AG04450 (cell line): ENCODE measurements around the gene GOLGA8J. TPM values are rescaled to one million over a fixed set of nuclear protein-coding genes. Genes with fewer than 3 reads are reported as not detected.
A peak's percentile ranks its signal among the peaks of the same experiment; 100 is the strongest.

ENCODE experiments used
- CTCF ChIA-PET: fragments of 300-600, 350-600 bp; formaldehyde crosslinking; extraction: SDS; loops from one replicate; lab custom pipeline; 2022; ENCODE audit warnings: antibody characterized with exemption, inconsistent platforms; lab: Charles Lee
- POLR2A ChIA-PET: fragments of 350-600 bp; formaldehyde crosslinking; extraction: SDS; loops from one replicate; lab custom pipeline; 2021; ENCODE audit warnings: antibody characterized with exemption, inconsistent platforms; lab: Yijun Ruan, JAX
- DNase-seq: peaks from one replicate; pipeline ENCODE4 v3.0.0-alpha.2; 2011; ENCODE audit warnings: low read depth, low spot score
- H3K27ac ChIP-seq: one replicate; pipeline ENCODE4 v1.5.1; 2012; ENCODE audit warnings: low read depth, low read length, control low read depth
- H3K27me3 ChIP-seq: one replicate; pipeline ENCODE4 v1.6.0; 2012; ENCODE audit warnings: low read length; ENCODE audit not compliant: control insufficient read depth, insufficient read depth
- H3K4me3 ChIP-seq: 2 replicates; pipeline ENCODE4 v1.5.1; 2011; ENCODE audit warnings: mild to moderate bottlenecking, low read depth, low read length, control low read depth
- H3K9me3 ChIP-seq: 2 replicates; pipeline ENCODE4 v1.5.1; 2012; ENCODE audit warnings: low read length; ENCODE audit not compliant: control insufficient read depth, insufficient read depth
- polyA plus RNA-seq: library from polyadenylated mRNA; depleted of rRNA; stranded (reverse); fragments of >200 nt; gene quantifications from 2 replicates; pipeline ENCODE4 v1.2.3, GENCODE V29; 2011
- TF ChIP-seq, protein P1 (sequence below): IDR thresholded peaks from 2 replicates; pipeline ENCODE4 v1.5.1; 2011; ENCODE audit warnings: low read depth, low read length, control low read depth, inconsistent platforms

GOLGA8J gene
- polyA plus RNA-seq, 1 experiment: not detected

- TF ChIP-seq, protein P1, sequence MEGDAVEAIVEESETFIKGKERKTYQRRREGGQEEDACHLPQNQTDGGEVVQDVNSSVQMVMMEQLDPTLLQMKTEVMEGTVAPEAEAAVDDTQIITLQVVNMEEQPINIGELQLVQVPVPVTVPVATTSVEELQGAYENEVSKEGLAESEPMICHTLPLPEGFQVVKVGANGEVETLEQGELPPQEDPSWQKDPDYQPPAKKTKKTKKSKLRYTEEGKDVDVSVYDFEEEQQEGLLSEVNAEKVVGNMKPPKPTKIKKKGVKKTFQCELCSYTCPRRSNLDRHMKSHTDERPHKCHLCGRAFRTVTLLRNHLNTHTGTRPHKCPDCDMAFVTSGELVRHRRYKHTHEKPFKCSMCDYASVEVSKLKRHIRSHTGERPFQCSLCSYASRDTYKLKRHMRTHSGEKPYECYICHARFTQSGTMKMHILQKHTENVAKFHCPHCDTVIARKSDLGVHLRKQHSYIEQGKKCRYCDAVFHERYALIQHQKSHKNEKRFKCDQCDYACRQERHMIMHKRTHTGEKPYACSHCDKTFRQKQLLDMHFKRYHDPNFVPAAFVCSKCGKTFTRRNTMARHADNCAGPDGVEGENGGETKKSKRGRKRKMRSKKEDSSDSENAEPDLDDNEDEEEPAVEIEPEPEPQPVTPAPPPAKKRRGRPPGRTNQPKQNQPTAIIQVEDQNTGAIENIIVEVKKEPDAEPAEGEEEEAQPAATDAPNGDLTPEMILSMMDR: no peak
- ChIA-PET CTCF (no interaction called here), POLR2A (no interaction called here)
- no peak overlapping the region for H3K27ac ChIP-seq
- no peaks in the 10 kb centered on the region for H3K27me3 ChIP-seq
- no peaks in the 10 kb centered on the region for H3K9me3 ChIP-seq
- H3K4me3 ChIP-seq: no peak overlapping the region
- no peak for DNase-seq
Measured at GRCh38 chr15:30063835-30064546, 18.8 kb upstream of the GOLGA8J start.

DNA sequence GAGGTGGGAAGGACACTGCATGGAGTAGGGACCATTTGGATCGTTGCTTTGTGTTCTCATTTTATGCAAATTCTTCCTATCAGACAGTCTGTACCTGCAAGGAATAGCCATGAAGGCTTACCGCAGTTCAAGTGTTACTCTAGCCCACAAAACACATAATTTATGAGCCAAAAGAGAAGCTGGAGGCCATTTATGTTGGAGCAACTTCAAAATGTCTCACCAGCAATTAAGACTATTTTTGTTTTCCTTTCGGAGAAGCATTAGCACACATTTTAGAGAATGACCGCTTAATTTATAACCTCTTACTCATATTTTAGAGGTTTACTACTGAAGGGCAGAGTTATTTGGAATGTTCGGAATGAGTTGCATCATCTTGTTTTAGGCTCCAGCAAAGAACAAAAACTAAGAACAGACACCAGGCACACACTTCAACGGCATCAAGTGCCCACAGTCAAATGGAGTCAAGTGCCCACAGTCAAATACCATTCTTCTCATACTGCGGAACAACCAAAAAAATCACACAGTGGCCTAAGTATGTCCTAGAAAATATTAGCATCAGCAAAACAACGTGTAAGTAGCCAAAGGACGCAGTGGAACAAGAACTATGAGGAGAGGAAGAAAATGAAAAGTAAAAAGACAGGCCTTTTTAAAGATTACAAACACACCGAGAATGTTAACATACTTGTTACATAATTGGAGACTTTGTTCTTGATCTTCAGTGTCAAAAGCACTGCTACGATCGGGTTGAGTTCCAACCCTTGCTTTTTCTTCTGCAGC lies 17.5 kb upstream of the GOLGA8J start:
- POLR2A ChIA-PET: no interaction called here
- peak overlapping the region; percentile 33 for H3K27ac ChIP-seq
- CTCF ChIA-PET: interaction anchor here (1.4 kb wide), 1 partner anchor 10 kb away, joined by 6 read pairs; no protein-coding TSS in a partner anchor
- no peak overlapping the region for H3K4me3 ChIP-seq
- DNase-seq: peak; percentile 18
- no peaks in the 10 kb centered on the region for H3K9me3 ChIP-seq
- H3K27me3 ChIP-seq: peaks cover 2% of the 10 kb centered on the region
- TF ChIP-seq, protein P1: no peak

DNA sequence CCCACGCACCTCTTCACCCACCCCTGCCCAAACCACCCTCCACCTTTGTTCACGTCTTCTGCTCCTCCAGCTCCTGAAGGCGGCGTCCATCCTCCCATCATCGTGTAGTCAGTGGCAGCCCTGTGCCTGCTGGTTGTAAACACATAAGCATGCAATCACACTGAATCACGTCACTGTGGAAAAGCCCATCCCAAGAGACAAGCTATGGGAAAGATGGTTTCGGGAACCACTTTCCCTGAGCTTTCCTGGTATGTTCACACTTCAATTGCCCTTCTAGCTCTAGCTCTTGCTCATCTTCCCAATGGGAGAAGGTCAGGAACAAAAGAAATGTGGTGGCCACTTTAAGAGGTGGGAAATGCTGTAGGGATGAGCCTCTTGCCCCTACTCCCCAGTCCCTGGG lies 14.4 kb upstream of the GOLGA8J start:
- DNase-seq: no peak
- peaks cover 5% of the 10 kb centered on the region for H3K27me3 ChIP-seq
- CTCF ChIA-PET: no interaction called here
- H3K4me3 ChIP-seq: no peak overlapping the region
- no peak overlapping the region for H3K27ac ChIP-seq
- TF ChIP-seq, protein P1: no peak
- POLR2A ChIA-PET: no interaction called here
- no peaks in the 10 kb centered on the region for H3K9me3 ChIP-seq

GRCh38 chr15:30072630-30073029 lies 10.1 kb upstream of the GOLGA8J start:
- CTCF ChIA-PET: interaction anchor here (0.6 to 1.4 kb wide), 4 partner anchors 68 to 404 kb away, joined by 3 read pairs; no protein-coding TSS in a partner anchor
- TF ChIP-seq, protein P1: no peak
- H3K4me3 ChIP-seq: no peak overlapping the region
- peaks cover 11% of the 10 kb centered on the region for H3K27me3 ChIP-seq
- POLR2A ChIA-PET: no interaction called here
- no peak for DNase-seq
- H3K27ac ChIP-seq: no peak overlapping the region
- no peaks in the 10 kb centered on the region for H3K9me3 ChIP-seq
